Measurements from ENCODE around the gene NPSR1. TPM values are rescaled to one million over a fixed set of nuclear protein-coding genes. Genes with fewer than 3 reads are reported as not detected.
"Not testable (repeated sequence)": the region's sequence is repeated elsewhere in the genome, so short reads cannot be mapped to it uniquely, and the experiment has no call there.

Gene NPSR1
- total RNA-seq, 4 donors from 2014 or later = 0.95 to 9.7 TPM; not detected in 2

DNA sequence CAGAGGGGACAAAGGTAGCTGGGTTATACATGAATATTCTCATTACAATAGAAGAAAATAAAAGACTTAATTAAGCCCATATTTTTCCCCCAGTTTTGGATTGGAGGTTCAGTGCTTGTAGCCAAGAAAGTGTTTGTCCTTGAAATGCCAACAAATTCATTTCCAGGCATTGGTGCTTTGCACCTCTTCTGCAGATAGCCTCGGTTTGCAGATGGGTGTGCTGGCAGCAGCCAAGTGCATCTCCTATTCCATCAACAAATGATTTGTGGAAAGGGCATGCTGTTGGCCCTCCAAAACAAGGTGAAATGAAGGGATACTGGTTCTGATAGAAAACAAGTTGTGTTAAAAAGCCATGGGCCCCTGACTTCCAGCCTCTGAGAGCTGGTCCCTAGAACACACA lies 192.0 kb downstream of the NPSR1 start:
- TF ChIP-seq POLR2A (IDR thresholded peaks at IDR 0.05) (no peak), EP300 (IDR thresholded peaks at IDR 0.05; ENCODE audit: low read depth) (no peak)
- no peak overlapping the region for H3K27ac ChIP-seq
- H3K9me3 ChIP-seq = no peaks in the 10 kb centered on the region
- in situ Hi-C loops (cut with MboI; ENCODE audit: low pct_ligation_motif_present in 1 of 4, low pct_unique_long_range_greater_than_20kb in 1 of 4, low sequenced_read_pairs in 3 of 4) (no loop called here), intact Hi-C loops (cut with DNase I; ENCODE audit: low total_unique reads) (no loop called here)
- no peaks in the 10 kb centered on the region for H3K27me3 ChIP-seq
- H3K36me3 ChIP-seq = no peaks in the 10 kb centered on the region
- no peak overlapping the region for H3K4me3 ChIP-seq
- no peaks in the 10 kb centered on the region for H3K4me1 ChIP-seq
- DNase-seq = no peak
- WGBS, 2 donors (ENCODE audit: low coverage in 1 of 2) = 71 to 75% methylated on average over 1 of the region's 1 CpG

- in situ Hi-C loops (cut with MboI; ENCODE audit: low pct_ligation_motif_present in 1 of 4, low pct_unique_long_range_greater_than_20kb in 1 of 4, low sequenced_read_pairs in 3 of 4) (no loop called here), intact Hi-C loops (cut with DNase I; ENCODE audit: low total_unique reads) (no loop called here)
- Histone ChIP-seq H3K4me1 (no peaks in the 10 kb centered on the region), H3K36me3 (no peaks in the 10 kb centered on the region), H3K4me3 (no peak overlapping the region), H3K27me3 (no peaks in the 10 kb centered on the region), H3K9me3 (no peaks in the 10 kb centered on the region), H3K27ac (no peak overlapping the region)
- WGBS, 2 donors (ENCODE audit: low coverage in 1 of 2) = 48 to 72% methylated on average over 5 to 8 of the region's 8 CpGs
- TF ChIP-seq EP300 (IDR thresholded peaks at IDR 0.05; ENCODE audit: low read depth) = no peak
- TF ChIP-seq POLR2A (IDR thresholded peaks at IDR 0.05) = no peak
- TF ChIP-seq, protein P1, sequence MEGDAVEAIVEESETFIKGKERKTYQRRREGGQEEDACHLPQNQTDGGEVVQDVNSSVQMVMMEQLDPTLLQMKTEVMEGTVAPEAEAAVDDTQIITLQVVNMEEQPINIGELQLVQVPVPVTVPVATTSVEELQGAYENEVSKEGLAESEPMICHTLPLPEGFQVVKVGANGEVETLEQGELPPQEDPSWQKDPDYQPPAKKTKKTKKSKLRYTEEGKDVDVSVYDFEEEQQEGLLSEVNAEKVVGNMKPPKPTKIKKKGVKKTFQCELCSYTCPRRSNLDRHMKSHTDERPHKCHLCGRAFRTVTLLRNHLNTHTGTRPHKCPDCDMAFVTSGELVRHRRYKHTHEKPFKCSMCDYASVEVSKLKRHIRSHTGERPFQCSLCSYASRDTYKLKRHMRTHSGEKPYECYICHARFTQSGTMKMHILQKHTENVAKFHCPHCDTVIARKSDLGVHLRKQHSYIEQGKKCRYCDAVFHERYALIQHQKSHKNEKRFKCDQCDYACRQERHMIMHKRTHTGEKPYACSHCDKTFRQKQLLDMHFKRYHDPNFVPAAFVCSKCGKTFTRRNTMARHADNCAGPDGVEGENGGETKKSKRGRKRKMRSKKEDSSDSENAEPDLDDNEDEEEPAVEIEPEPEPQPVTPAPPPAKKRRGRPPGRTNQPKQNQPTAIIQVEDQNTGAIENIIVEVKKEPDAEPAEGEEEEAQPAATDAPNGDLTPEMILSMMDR (IDR thresholded peaks at IDR 0.05) = no peak
- TF ChIP-seq POLR2AphosphoS5 (IDR thresholded peaks at IDR 0.05) = no peak
- no peak for DNase-seq
These were observed 192.7 kb downstream of the NPSR1 start for GRCh38 chr7:34850681-34851080.

GRCh38 chr7:34851431-34851830 lies 193.4 kb downstream of the NPSR1 start:
- Histone ChIP-seq H3K27me3 (no peaks in the 10 kb centered on the region), H3K4me3 (no peak overlapping the region), H3K9me3 (no peaks in the 10 kb centered on the region), H3K4me1 (no peaks in the 10 kb centered on the region), H3K36me3 (no peaks in the 10 kb centered on the region), H3K27ac (no peak overlapping the region)
- TF ChIP-seq, protein P1 (IDR thresholded peaks at IDR 0.05) = no peak
- TF ChIP-seq POLR2A (IDR thresholded peaks at IDR 0.05) (no peak), POLR2AphosphoS5 (IDR thresholded peaks at IDR 0.05) (no peak), EP300 (IDR thresholded peaks at IDR 0.05; ENCODE audit: low read depth) (no peak)
- intact Hi-C loops (cut with DNase I; ENCODE audit: low total_unique reads) = no loop called here
- WGBS, 2 donors (ENCODE audit: low coverage in 1 of 2) = 71 to 96% methylated on average over 2 of the region's 2 CpGs
- in situ Hi-C loops (cut with MboI; ENCODE audit: low pct_ligation_motif_present in 1 of 4, low pct_unique_long_range_greater_than_20kb in 1 of 4, low sequenced_read_pairs in 3 of 4) = no loop called here
- DNase-seq = no peak

GRCh38 chr7:34858444-34858843 lies 200.4 kb downstream of the NPSR1 start:
- H3K4me1 ChIP-seq; H3K9me3 ChIP-seq; DNase-seq; H3K36me3 ChIP-seq; intact Hi-C loops (cut with DNase I; ENCODE audit: low total_unique reads); in situ Hi-C loops (cut with MboI; ENCODE audit: low pct_ligation_motif_present in 1 of 4, low pct_unique_long_range_greater_than_20kb in 1 of 4, low sequenced_read_pairs in 3 of 4); H3K27ac ChIP-seq; H3K4me3 ChIP-seq; H3K27me3 ChIP-seq: not testable (repeated sequence)
- WGBS, 2 donors (ENCODE audit: low coverage in 1 of 2) = 78% methylated on average over 2 of the region's 2 CpGs; no CpG with 5 or more reads in 1 of the 2 donors

GRCh38 chr7:34859281-34859680 lies 201.3 kb downstream of the NPSR1 start:
- 68 to 100% methylated on average over 1 of the region's 1 CpG for WGBS, 2 donors (ENCODE audit: low coverage in 1 of 2)
- H3K4me3 ChIP-seq; in situ Hi-C loops (cut with MboI; ENCODE audit: low pct_ligation_motif_present in 1 of 4, low pct_unique_long_range_greater_than_20kb in 1 of 4, low sequenced_read_pairs in 3 of 4); H3K27ac ChIP-seq; DNase-seq; intact Hi-C loops (cut with DNase I; ENCODE audit: low total_unique reads); H3K36me3 ChIP-seq; H3K9me3 ChIP-seq; H3K27me3 ChIP-seq; H3K4me1 ChIP-seq: not testable (repeated sequence)

- H3K9me3 ChIP-seq; in situ Hi-C loops (cut with MboI; ENCODE audit: low pct_ligation_motif_present in 1 of 4, low pct_unique_long_range_greater_than_20kb in 1 of 4, low sequenced_read_pairs in 3 of 4); DNase-seq; H3K27me3 ChIP-seq; intact Hi-C loops (cut with DNase I; ENCODE audit: low total_unique reads); H3K27ac ChIP-seq; H3K36me3 ChIP-seq; H3K4me1 ChIP-seq; H3K4me3 ChIP-seq: not testable (repeated sequence)
- 86% methylated on average over 5 of the region's 5 CpGs; no CpG with 5 or more reads in 1 of the 2 donors for WGBS, 2 donors (ENCODE audit: low coverage in 1 of 2)
These were observed 208.2 kb downstream of the NPSR1 start for GRCh38 chr7:34866222-34866621.

GRCh38 chr7:34867341-34867740 lies 209.3 kb downstream of the NPSR1 start:
- in situ Hi-C loops (cut with MboI; ENCODE audit: low pct_ligation_motif_present in 1 of 4, low pct_unique_long_range_greater_than_20kb in 1 of 4, low sequenced_read_pairs in 3 of 4); H3K27me3 ChIP-seq; H3K27ac ChIP-seq; H3K9me3 ChIP-seq; intact Hi-C loops (cut with DNase I; ENCODE audit: low total_unique reads); DNase-seq; H3K4me1 ChIP-seq; H3K4me3 ChIP-seq; H3K36me3 ChIP-seq: not testable (repeated sequence)
- WGBS, 2 donors (ENCODE audit: low coverage in 1 of 2) = 94 to 100% methylated on average over 1 to 3 of the region's 3 CpGs

GRCh38 chr7:34868602-34869001 lies 210.6 kb downstream of the NPSR1 start:
- H3K27ac ChIP-seq; H3K36me3 ChIP-seq; intact Hi-C loops (cut with DNase I; ENCODE audit: low total_unique reads); H3K4me1 ChIP-seq; in situ Hi-C loops (cut with MboI; ENCODE audit: low pct_ligation_motif_present in 1 of 4, low pct_unique_long_range_greater_than_20kb in 1 of 4, low sequenced_read_pairs in 3 of 4); H3K4me3 ChIP-seq; DNase-seq; H3K27me3 ChIP-seq; H3K9me3 ChIP-seq: not testable (repeated sequence)
- 76% methylated on average over 5 of the region's 5 CpGs; no CpG with 5 or more reads in 1 of the 2 donors for WGBS, 2 donors (ENCODE audit: low coverage in 1 of 2)
